Measurements from ENCODE around the gene PTPRU.

DNA sequence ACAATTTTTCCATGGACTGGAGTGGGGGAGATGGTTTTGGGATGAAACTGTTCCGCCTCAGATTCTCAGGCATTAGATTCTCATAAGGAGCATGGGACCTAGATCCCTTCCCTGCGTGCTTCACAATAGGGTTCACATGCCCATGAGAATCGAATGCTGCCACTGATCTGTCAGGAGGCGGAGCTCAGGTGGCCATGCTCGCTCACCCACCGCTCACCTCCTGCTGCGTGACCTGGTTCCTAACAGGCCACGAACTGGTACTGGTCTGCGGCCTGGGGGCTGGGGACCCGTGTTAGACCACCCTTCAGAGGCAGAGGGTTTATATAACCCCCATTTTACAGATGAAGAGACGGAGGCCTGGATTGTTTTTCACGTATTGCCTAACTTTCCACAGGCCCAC is 38.3 kb upstream of the PTPRU start:
- TF ChIP-seq, protein P1, sequence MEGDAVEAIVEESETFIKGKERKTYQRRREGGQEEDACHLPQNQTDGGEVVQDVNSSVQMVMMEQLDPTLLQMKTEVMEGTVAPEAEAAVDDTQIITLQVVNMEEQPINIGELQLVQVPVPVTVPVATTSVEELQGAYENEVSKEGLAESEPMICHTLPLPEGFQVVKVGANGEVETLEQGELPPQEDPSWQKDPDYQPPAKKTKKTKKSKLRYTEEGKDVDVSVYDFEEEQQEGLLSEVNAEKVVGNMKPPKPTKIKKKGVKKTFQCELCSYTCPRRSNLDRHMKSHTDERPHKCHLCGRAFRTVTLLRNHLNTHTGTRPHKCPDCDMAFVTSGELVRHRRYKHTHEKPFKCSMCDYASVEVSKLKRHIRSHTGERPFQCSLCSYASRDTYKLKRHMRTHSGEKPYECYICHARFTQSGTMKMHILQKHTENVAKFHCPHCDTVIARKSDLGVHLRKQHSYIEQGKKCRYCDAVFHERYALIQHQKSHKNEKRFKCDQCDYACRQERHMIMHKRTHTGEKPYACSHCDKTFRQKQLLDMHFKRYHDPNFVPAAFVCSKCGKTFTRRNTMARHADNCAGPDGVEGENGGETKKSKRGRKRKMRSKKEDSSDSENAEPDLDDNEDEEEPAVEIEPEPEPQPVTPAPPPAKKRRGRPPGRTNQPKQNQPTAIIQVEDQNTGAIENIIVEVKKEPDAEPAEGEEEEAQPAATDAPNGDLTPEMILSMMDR (IDR thresholded peaks at IDR 0.05), result no peak
- no peak for TF ChIP-seq POLR2A (IDR thresholded peaks at IDR 0.05)

Measured in vagina (tissue), 2 donors.